Heart left ventricle (tissue), 13 donors: ENCODE results near the gene ARHGAP15.

Source experiments
- POLR2A ChIP-seq, 2 donors: fragments of 450-650 bp; IDR thresholded peaks; one replicate each; pipeline ENCODE4 v1.6.1; 2017; ENCODE audit warnings: antibody characterized with exemption in 2 of 2, mild to moderate bottlenecking in 2 of 2, moderate library complexity in 2 of 2
- TF ChIP-seq, protein P1 (sequence below), 12 donors: fragments of 200-600 bp; sonication (generic) in 4 of 12; IDR thresholded peaks; one replicate each; pipeline versions ENCODE4 v1.5.0 to v1.8.0; 2018 to 2022; ENCODE audit warnings: antibody characterized with exemption in 12 of 12, mild to moderate bottlenecking in 5 of 12
- donor health status: ischemic (EF 13 %, LVEDD 7.1; RV severe dilation, severe dysfunction).
- donor health status: DM: no; HTN: yes; CAD: no.
- donor health status: DM: no; HTN: no; CAD: no.
- donor health status: ischemic (EF 25% LVEDD 6.9; RV normal size, moderate dysfunction).
- donor health status: ischemic (EF 25% LVEDD 5.7; RV mildly dilated, moderate dysfunction).
- donor health status: ischemic (EF 35%, LVEDD 5.7; RV mildly dilated, moderate dysfunction).
- donor health status: nonischemic (EF 11% LVEDD 7.7; RV severe dilation, severe dysfunction).
- donor health status: DM: yes; HTN: yes; CAD: no.
- donor health status: PGD.
- donor health status: ischemic (EF 29% LVEDD 5.4; RV normal size, mild dysfunction).
- donor health status: nonischemic (EF 23%, LVEDD 6.1; RV moderate dilation, normal function).

DNA sequence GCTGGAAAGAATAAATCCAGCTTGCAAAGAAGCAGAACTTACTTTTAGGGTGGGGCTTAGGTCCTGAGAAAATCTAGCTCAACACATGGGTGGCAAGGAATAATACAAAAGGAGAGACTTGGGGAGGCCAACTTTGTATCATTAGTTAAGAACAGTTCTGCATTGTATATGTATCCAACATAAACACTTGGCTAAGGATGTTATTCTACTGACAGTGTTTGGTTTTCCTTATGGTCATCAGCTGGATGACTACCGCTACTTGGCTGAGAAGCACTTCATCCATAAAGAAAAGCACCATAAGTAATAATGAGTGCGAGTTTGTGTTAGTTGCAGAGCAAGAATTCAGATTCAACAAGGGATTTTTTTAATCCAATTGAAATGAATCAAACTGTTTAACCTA lies 614.9 kb downstream of the ARHGAP15 start:
- TF ChIP-seq, protein P1, sequence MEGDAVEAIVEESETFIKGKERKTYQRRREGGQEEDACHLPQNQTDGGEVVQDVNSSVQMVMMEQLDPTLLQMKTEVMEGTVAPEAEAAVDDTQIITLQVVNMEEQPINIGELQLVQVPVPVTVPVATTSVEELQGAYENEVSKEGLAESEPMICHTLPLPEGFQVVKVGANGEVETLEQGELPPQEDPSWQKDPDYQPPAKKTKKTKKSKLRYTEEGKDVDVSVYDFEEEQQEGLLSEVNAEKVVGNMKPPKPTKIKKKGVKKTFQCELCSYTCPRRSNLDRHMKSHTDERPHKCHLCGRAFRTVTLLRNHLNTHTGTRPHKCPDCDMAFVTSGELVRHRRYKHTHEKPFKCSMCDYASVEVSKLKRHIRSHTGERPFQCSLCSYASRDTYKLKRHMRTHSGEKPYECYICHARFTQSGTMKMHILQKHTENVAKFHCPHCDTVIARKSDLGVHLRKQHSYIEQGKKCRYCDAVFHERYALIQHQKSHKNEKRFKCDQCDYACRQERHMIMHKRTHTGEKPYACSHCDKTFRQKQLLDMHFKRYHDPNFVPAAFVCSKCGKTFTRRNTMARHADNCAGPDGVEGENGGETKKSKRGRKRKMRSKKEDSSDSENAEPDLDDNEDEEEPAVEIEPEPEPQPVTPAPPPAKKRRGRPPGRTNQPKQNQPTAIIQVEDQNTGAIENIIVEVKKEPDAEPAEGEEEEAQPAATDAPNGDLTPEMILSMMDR (IDR thresholded peaks at IDR 0.05) = no peak
- no peak for TF ChIP-seq POLR2A (IDR thresholded peaks at IDR 0.05)
